NCI-H748 (cell line): ENCODE measurements around the gene VPS8.
"Not testable (repeated sequence)": the region's sequence is repeated elsewhere in the genome, so short reads cannot be mapped to it uniquely, and the experiment has no call there.

ENCODE experiments used
- DNase-seq: peaks from one replicate; lab custom pipeline; 2025; ENCODE audit not compliant: unreplicated experiment; lab: John Stamatoyannopoulos, UW

Gene VPS8

GRCh38 chr3:184910664-184911063, 98.7 kb downstream of the VPS8 start:
- no peak for DNase-seq

DNA sequence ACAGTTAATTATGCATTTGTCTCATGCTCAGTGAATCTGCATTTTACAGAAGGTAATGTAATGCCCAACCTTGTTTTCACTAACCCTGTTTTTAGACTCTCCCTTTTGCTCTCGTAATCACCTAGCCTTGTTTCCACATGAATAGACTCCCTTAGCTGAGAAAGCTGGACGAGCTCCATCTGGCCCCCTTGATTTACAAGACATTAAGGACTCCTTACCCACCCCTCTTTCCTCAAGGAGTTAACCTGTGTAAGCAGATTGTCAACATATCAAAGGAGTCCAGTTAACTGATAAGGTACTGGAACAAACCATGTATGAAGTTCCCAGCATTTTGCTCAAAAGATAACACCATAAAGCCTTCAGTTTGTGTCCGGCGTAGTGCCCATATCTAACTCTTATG, 99.6 kb downstream of the VPS8 start:
- DNase-seq: no peak

DNA sequence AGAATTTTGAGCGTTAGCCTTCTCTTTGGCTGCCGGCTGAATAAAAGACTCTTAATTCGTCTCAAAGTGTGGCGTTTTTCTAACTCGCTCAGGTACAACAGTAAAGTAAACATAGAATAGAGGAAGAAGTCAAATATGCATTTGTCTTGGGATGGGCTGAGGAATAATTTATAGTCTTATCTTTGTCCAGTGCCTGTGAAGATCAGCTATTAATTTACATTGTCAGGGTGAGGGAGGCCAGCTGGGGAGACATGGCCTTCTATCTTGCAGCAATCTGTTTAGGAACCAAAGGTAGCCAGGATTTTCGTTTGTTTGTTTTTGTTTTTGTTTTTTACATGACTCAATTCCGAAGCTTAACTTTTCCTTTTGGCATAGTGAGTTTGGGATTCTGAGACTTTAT, 100.2 kb downstream of the VPS8 start:
- no peak for DNase-seq

- no peak for DNase-seq
Measured at GRCh38 chr3:184914628-184915027, 102.7 kb downstream of the VPS8 start.

DNA sequence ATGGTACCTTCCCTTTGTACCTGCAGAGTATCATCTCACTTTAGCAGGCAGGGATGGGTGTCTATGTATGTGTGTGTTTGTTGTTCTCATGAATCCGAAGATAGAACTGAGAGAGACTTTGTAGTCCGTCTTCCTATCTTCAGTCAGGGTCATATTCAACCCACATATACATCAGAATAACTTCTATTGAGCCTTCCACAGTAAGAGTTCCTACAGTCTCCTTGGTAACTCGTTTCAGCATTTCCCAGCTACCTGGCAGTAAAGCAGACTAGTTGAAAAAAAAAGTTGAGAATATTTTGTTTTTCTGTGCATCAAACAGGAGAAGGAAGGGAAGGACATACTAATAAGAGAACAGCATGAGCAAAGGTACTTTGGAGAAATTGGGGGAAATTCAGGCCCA, 106.8 kb downstream of the VPS8 start:
- no peak for DNase-seq

DNA sequence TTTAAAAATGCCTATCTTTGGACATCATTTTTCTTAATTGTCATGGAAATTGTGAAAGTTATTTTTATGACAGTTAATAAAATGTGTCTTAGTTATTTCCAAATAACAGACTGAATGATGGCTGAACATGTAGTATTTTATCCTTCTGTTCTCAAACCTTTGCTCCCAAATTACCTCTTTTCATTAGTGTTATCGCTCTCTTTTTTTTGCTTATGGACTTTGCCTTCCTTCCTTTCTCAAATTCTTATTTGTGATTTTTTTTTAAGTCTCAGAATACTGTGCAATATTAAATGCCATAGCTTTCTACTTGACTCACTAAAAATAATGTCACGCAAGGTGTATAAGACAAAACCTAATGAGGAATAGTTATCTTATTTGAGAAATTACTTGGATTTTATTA, 107.7 kb downstream of the VPS8 start:
- no peak for DNase-seq

GRCh38 chr3:184924547-184924946, 112.6 kb downstream of the VPS8 start:
- DNase-seq: no peak

DNA sequence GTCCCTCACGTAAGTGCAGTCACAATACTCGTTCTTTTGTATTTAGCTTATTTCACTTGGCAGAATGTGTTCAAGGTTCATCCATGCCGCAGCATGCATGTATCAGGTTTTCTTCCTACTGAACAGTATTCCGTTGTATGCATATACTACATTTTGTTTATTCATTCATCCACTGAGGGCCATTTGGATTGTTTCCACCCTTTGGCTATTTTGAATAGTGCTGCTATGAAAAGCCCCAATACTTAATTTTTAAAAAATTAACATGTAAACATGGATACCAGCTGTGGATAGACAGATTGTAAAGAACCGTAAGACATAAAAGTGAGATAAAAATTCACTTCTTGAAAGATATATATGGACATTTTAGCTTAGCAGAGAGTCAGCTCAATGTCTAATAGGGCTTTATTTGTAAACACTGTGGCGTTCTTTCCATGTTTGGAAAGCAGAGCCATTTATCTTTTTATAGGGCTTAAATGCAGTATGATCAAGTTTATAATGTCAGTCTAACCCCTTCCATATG, 115.9 kb downstream of the VPS8 start:
- no peak for DNase-seq

DNA sequence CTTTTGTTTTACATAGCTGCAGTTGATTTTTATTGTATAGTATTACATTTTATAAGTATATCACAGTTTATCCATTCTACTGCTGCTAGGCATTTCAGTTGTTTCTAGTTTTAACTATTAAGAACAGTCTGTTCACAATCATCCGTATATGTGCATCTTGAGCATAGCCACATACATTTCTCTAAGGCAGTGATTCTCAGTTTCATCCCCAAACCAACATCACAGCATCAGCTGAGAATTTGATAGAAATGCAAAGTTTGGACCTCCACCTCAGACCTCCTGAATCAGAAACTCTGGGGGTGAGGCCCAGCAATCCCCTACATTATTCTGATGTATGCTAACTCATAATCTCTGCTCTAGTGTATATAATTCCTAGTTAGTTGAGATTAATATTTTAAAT, 120.8 kb downstream of the VPS8 start:
- DNase-seq: no peak

- DNase-seq: no peak
Measured at GRCh38 chr3:184937611-184938010, 125.6 kb downstream of the VPS8 start.

- no peak for DNase-seq
Measured at GRCh38 chr3:184941408-184941807, 129.4 kb downstream of the VPS8 start.

DNA sequence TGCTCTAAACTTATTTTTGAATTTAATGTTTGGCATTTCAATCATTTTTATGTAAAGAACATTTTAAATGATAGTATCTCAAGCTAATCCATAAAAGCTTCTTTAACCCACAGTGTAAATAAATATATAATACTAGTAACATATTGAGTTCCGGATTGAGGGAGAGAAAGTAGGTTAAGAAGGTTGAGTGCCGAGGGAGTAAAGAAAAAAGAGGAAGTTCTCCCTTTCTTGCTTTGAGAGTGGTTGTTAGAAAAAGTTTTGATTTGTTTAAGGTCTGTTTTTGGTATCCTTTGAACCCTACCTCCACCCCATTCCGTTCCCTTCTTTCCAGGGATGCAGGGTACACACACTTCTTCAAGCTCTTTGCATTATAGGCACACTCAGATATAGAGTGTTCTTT, 130.8 kb downstream of the VPS8 start:
- DNase-seq: no peak

DNA sequence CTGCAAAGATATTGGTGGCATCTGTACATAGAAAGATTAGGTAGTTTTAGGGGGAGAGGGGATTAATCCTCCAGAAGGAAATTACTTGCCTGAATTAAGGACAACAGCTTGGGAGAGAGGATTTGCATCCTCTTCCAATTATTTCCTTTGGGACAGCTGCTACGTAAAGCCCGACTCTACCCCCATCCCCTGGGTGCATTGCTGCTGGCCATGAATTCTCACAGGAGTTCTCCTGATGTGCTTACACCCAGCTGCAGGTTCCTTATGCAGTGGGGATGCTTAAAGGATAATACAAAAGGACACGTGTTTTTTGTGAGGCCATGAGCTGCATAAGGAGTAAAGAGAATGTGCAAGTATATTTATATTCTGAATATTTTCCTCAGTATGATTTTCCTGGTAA, 132.3 kb downstream of the VPS8 start:
- DNase-seq: no peak

GRCh38 chr3:184945886-184946625, 134.1 kb downstream of the VPS8 start:
- DNase-seq: no peak

DNA sequence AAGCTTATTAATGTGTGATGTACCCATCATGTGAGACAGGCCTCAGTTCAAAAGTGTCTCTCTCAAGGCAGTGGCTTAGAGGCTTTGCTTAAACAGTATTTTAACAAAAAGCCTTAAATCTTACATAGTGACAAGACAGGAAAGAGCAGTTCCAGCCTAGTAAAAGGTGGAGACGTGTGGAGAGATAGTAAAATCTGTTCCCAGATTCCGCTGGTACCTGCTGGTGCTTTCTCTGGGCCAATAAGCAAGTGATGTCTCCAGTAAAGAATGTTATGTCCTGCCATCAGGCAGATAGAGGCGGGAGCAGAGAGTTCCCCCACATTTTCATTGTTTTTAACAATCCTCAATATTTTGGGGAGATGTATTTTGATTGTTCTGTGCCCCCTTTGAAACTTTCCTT, 135.0 kb downstream of the VPS8 start:
- no peak for DNase-seq

DNA sequence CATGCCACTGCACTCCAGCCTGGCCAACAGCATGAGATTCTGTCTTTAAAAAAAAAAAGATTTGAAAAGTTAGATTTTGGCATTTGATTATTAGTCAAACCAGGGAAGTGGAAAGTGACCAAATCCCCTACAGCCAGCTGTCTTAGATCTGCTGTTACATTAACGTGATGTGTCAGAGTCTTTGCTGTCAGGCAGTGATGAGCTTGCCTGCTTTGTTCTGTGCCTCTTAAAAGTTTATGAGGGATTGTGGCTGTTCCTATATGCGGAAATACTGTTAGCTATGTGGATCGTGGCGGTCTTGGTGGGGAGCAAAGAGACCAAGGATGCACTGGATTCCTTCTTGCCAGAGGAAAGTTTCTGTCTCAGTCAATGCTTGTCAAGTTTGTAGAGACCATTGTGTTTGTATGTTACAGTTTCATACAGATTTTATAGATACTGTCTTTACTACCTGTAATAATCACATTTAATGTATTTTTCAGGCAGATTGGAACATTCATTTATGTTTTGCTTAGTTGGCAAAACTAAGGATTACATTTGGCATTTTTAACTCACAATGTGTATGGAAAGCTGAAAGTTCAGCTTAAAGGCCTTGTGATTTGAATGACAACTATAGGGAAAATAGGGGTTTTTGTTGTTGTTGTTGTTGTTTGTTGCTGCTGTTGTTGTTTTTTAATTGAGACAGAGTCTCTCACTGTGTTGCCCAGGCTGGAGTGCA, 137.4 kb downstream of the VPS8 start:
- DNase-seq: no peak

DNA sequence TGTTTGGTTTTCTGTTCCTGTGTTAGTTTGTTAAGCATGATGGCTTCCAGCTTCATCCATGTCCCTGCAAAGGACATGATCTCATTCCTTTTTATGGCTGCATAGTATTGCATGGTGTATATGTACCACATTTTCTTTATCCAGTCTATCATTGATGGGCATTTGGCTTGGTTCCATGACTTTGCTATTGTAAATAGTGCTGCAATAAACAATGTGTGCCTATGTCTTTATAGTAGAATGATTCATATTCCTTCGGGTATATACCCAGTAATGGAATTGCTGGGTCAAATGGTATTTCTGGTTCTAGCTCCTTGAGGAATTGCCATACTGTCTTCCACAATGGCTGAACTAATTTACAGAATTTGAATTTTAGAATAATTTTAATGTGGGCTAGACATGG, 138.8 kb downstream of the VPS8 start:
- DNase-seq: not testable (repeated sequence)

DNA sequence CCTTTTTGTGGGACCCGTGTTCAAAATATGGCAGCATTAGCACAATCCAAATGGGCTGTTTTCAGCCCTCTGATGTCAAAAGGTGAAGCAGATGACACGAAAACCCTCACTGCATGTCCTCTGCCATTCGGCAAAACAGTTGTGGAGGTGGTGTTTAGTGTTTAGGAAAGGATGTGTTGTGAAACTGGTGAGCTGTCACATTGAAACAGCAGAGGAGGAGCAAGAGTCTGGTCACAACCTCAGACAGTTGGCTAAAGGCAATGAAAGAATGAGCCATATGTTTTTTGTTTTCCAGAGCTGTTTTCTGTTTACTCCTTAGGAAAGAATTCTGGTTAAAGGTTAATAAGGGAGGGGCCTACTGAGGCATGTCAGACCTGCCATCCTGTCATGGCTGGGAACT, 140.7 kb downstream of the VPS8 start:
- DNase-seq: no peak

DNA sequence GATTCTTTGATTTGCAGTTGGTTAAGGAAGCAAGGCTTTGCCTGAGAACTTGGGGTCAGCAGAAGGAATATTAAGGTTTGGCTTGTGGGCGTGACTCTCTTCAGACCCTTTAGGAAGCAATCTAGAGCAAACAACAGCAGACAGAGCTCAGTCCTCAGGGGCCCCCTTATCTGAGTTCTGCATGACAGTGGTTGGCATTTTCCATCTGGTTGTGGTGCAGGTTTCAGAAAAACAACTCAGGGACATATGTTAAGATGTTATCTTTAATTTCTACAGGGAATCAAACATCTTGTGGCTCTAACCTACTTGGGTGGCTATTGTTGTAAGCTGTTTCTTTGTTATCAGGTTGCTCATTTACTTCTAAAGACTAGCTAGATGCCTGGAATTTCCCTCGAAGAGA, 141.4 kb downstream of the VPS8 start:
- DNase-seq: no peak

- no peak for DNase-seq
Measured at GRCh38 chr3:184954251-184954650, 142.3 kb downstream of the VPS8 start.

DNA sequence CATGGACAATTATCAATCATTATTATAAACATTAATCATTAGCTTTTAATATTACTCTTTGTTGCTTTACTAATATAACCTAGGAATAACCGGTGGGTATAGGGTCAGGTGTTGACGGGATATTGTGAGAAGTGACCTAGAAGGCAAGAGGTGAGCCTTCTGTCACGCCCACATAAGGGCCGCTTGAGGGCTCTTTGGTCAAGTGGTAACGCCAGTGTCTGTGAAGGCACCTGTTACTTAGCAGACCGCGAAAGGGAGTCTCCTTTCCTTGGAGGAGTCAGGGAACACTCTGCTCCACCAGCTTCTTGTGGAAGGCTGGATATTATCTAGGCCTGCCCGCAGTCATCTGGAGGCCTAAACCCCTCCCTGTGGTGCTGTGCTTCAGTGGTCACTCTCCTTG, 142.9 kb downstream of the VPS8 start:
- DNase-seq: not testable (repeated sequence)

- no peak for DNase-seq
Measured at GRCh38 chr3:184965639-184966430, 153.9 kb downstream of the VPS8 start.
